Retinal pigment epithelial cell (primary cell): ENCODE results near the gene RTN3.

Experiments
- DNase-seq: peaks from one replicate; pipeline ENCODE4 v3.0.0-alpha.2; 2010; ENCODE audit warnings: low read depth
- H3K4me3 ChIP-seq: 2 replicates; pipeline ENCODE4 v1.5.1; 2011; ENCODE audit warnings: mild to moderate bottlenecking, low read length, control low read depth, moderate library complexity
- CTCF ChIP-seq: conservative IDR thresholded peaks from 2 replicates; pipeline ENCODE4 v1.5.1; 2011; ENCODE audit warnings: low read depth, low read length, control low read depth, inconsistent platforms

Gene RTN3

GRCh38 chr11:63719001-63719400 is 37.7 kb downstream of the RTN3 start:
- TF ChIP-seq CTCF = no peak
- no peak overlapping the region for H3K4me3 ChIP-seq

GRCh38 chr11:63719987-63720386 is 38.7 kb downstream of the RTN3 start:
- DNase-seq = peak; percentile 52
- TF ChIP-seq CTCF = no peak
- no peak overlapping the region for H3K4me3 ChIP-seq

More at GRCh38 chr11:63719001-63719400, 37.7 kb downstream of the RTN3 start:
- no peak for DNase-seq

- no peak overlapping the region for H3K4me3 ChIP-seq
- DNase-seq = no peak
- TF ChIP-seq CTCF = no peak
These were observed 39.3 kb downstream of the RTN3 start for GRCh38 chr11:63720611-63721010.

- TF ChIP-seq CTCF = no peak
- H3K4me3 ChIP-seq = no peak overlapping the region
- no peak for DNase-seq
These were observed 48.0 kb downstream of the RTN3 start for GRCh38 chr11:63729326-63729725.

GRCh38 chr11:63736864-63737263 is 55.6 kb downstream of the RTN3 start:
- H3K4me3 ChIP-seq = no peak overlapping the region
- no peak for DNase-seq
- TF ChIP-seq CTCF = no peak

- no peak for TF ChIP-seq CTCF
- no peak for DNase-seq
These were observed 56.4 kb downstream of the RTN3 start for GRCh38 chr11:63737718-63738117.

GRCh38 chr11:63738720-63739360 is 57.5 kb downstream of the RTN3 start:
- no peak overlapping the region for H3K4me3 ChIP-seq
- peak; percentile 95 for TF ChIP-seq CTCF
- peak; percentile 30 for DNase-seq

More at GRCh38 chr11:63737718-63738117, 56.4 kb downstream of the RTN3 start:
- no peak overlapping the region for H3K4me3 ChIP-seq
